Measurements from ENCODE around the gene BTBD16.

DNA sequence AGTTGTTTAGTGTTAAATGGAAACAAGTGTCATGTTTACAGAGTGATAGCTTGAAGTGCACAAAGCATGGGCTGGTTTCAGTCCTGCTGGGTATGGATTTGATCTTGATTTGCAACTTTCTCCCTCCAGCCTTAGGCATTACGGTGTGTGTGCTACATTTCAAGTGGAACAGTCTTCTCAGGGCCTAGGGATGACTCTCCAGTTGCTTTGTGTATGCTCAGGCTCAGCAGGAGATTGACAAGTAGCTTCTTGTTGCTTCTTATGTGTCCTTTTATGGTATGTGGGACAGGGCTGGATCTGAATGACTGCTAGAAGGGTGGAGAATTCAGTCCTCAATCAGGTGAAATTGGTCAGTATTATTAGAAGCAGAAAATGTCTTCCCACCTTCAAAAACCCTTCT, 52.1 kb downstream of the BTBD16 start:
- TF ChIP-seq NFRKB (IDR thresholded peaks at IDR 0.05) (no peak), SP1 (IDR thresholded peaks at IDR 0.05) (no peak), BHLHE40 (IDR thresholded peaks at IDR 0.05; ENCODE audit: borderline replicate concordance) (no peak), ZNF384 (IDR thresholded peaks at IDR 0.05) (no peak), TARDBP (IDR thresholded peaks at IDR 0.05) (no peak), FOXM1 (IDR thresholded peaks at IDR 0.05; ENCODE audit: borderline replicate concordance) (no peak), ARNT (IDR thresholded peaks at IDR 0.05) (no peak), ELF4 (IDR thresholded peaks at IDR 0.05) (no peak)
- TF ChIP-seq, protein P1, sequence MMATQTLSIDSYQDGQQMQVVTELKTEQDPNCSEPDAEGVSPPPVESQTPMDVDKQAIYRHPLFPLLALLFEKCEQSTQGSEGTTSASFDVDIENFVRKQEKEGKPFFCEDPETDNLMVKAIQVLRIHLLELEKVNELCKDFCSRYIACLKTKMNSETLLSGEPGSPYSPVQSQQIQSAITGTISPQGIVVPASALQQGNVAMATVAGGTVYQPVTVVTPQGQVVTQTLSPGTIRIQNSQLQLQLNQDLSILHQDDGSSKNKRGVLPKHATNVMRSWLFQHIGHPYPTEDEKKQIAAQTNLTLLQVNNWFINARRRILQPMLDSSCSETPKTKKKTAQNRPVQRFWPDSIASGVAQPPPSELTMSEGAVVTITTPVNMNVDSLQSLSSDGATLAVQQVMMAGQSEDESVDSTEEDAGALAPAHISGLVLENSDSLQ (IDR thresholded peaks at IDR 0.05): no peak

Data from HEK293T (cell line).